ENCODE measurements around the gene CLRN3. TPM values are rescaled to one million over a fixed set of nuclear protein-coding genes. Genes with fewer than 3 reads are reported as not detected.

CLRN3 gene
- total and polyA plus RNA-seq, 2 donors (not counting 1 experiment from before 2014, with no cell fraction given), result not detected

DNA sequence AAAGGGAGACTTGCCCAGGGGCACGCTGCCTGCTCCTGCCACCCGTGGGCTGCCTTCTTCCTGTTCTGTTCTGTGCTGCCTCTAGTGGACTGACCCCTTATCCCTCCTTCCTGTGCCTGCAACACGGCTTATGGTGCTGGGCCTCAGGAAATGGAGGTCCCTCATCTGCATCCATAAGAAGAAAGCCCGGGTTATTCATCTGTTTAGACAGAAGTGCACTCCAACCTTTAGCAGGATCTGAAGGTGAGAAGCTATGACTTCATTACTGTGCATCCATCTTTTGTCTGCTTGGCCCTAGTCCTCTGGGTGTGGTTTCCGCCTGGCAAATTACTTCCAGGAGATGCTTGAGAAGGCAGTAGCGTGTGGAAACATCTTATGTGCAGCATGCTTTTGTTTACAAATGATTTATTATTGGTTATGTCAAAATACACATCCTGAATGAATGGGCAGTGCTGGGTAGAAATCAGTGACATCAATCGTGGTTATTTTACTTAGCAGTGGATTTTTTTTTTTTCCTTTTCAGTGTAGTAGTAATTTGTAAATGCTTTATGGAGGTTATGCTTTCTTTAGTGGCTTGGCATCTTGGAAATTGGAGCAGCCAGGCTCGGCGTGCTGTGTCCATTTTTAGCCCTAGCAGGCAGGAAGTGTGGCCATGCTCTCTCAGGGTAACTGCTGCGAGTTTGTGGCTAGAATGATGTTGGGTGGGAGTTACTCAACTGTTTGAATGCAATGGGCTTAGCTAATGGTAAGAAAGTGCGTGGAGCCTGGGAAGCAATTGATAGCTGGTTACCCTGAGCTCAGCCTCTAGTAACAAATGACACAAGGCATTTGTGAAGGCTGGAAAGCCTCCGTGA is 26.9 kb upstream of the CLRN3 start:
- DNase-seq (no peak), ATAC-seq (ENCODE audit: low read depth) (no peak)
- Histone ChIP-seq H3K27ac (ENCODE audit: low read length in 2 of 2) (no peak overlapping the region), H3K4me3 (ENCODE audit: control extremely low read depth in 1 of 5, extremely low read depth in 1 of 5, insufficient read depth in 1 of 5, low read depth in 2 of 5, low read length in 4 of 5) (no peak overlapping the region), H2AFZ (ENCODE audit: insufficient read depth, low read depth, low read length, poor library complexity, severe bottlenecking) (no peak overlapping the region), H3K36me3 (replicated peaks in 1 of 2; ENCODE audit: control extremely low read depth in 1 of 2, control insufficient read depth in 1 of 2, extremely low read depth in 1 of 2, insufficient read depth in 2 of 2, low read length in 1 of 2) (no peaks in the 10 kb centered on the region), H3K4me2 (replicated peaks; ENCODE audit: low read depth, low read length, poor library complexity, severe bottlenecking) (no peak overlapping the region), H3K27me3 (replicated peaks in 1 of 4; ENCODE audit: control extremely low read depth in 1 of 4, control insufficient read depth in 3 of 4, insufficient read depth in 4 of 4, low read length in 3 of 4) (no peaks in the 10 kb centered on the region), H3K9me3 (ENCODE audit: control extremely low read depth in 1 of 3, control insufficient read depth in 2 of 3, insufficient read depth in 1 of 3, low read length in 2 of 3) (peaks cover 0 to 15% (median 0%) of the 10 kb centered on the region in 3 donors), H3K79me2 (ENCODE audit: control insufficient read depth, insufficient read depth, low read length) (no peaks in the 10 kb centered on the region), H3K4me1 (ENCODE audit: control insufficient read depth in 2 of 2, insufficient read depth in 2 of 2, low read length in 2 of 2) (peaks cover 7 to 12% of the 10 kb centered on the region in 2 donors), H3K9ac (ENCODE audit: low read length) (no peak overlapping the region), H4K20me1 (ENCODE audit: control insufficient read depth, insufficient read depth, low read length, poor library complexity, severe bottlenecking) (no peaks in the 10 kb centered on the region)
- ChIA-PET POLR2A (no interaction called here), CTCF (no interaction called here)
- H3K27me3 Mint-ChIP-seq, result no peaks in the 10 kb centered on the region
- intact Hi-C loops (cut with micrococcal nuclease), result no loop called here
- no peak overlapping the region for H3K4me3 Mint-ChIP-seq
- WGBS (ENCODE audit: insufficient coverage), result 30% methylated on average over 10 of the region's 12 CpGs
- no peak for TF ChIP-seq EZH2 (IDR thresholded peaks at IDR 0.05; ENCODE audit: borderline replicate concordance, insufficient read depth, low read depth, low read length, poor library complexity, severe bottlenecking)
- TF ChIP-seq, protein P1, sequence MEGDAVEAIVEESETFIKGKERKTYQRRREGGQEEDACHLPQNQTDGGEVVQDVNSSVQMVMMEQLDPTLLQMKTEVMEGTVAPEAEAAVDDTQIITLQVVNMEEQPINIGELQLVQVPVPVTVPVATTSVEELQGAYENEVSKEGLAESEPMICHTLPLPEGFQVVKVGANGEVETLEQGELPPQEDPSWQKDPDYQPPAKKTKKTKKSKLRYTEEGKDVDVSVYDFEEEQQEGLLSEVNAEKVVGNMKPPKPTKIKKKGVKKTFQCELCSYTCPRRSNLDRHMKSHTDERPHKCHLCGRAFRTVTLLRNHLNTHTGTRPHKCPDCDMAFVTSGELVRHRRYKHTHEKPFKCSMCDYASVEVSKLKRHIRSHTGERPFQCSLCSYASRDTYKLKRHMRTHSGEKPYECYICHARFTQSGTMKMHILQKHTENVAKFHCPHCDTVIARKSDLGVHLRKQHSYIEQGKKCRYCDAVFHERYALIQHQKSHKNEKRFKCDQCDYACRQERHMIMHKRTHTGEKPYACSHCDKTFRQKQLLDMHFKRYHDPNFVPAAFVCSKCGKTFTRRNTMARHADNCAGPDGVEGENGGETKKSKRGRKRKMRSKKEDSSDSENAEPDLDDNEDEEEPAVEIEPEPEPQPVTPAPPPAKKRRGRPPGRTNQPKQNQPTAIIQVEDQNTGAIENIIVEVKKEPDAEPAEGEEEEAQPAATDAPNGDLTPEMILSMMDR (IDR thresholded peaks at IDR 0.05), result no peak
- no peak overlapping the region for H3K27ac Mint-ChIP-seq
- H3K4me1 Mint-ChIP-seq, result peaks cover 12% of the 10 kb centered on the region
- no peaks in the 10 kb centered on the region for H3K9me3 Mint-ChIP-seq (ENCODE audit: insufficient read depth)

DNA sequence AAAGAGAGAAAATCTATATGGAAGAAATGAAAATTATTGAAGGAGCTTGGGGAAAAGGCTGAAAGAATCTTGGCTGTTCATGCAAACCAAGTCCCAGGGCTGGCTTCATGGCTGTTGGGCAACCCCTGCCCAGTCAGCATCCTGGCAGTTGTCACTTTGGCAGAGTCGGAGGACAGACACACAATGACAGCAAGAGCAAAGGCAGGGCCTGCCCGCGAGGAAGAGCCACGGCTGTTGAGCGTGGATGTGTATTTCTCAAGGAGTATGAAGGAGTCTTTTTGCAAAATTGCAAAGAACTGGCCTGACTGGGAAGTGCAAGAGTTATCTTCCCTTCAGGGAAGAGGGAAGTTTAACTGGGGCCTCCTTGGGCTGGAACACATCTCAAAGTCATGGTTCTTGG is 25.8 kb upstream of the CLRN3 start:
- Histone ChIP-seq H3K9me3 (ENCODE audit: control extremely low read depth in 1 of 3, control insufficient read depth in 2 of 3, insufficient read depth in 1 of 3, low read length in 2 of 3) (peaks cover 0 to 15% (median 0%) of the 10 kb centered on the region in 3 donors), H4K20me1 (ENCODE audit: control insufficient read depth, insufficient read depth, low read length, poor library complexity, severe bottlenecking) (no peaks in the 10 kb centered on the region), H3K9ac (ENCODE audit: low read length) (no peak overlapping the region), H3K36me3 (replicated peaks in 1 of 2; ENCODE audit: control extremely low read depth in 1 of 2, control insufficient read depth in 1 of 2, extremely low read depth in 1 of 2, insufficient read depth in 2 of 2, low read length in 1 of 2) (no peaks in the 10 kb centered on the region), H3K27ac (ENCODE audit: low read length in 2 of 2) (no peak overlapping the region), H3K27me3 (replicated peaks in 1 of 4; ENCODE audit: control extremely low read depth in 1 of 4, control insufficient read depth in 3 of 4, insufficient read depth in 4 of 4, low read length in 3 of 4) (peaks cover 0 to 2% (median 0%) of the 10 kb centered on the region in 4 experiments), H3K79me2 (ENCODE audit: control insufficient read depth, insufficient read depth, low read length) (no peaks in the 10 kb centered on the region), H2AFZ (ENCODE audit: insufficient read depth, low read depth, low read length, poor library complexity, severe bottlenecking) (no peak overlapping the region), H3K4me2 (replicated peaks; ENCODE audit: low read depth, low read length, poor library complexity, severe bottlenecking) (no peak overlapping the region), H3K4me3 (ENCODE audit: control extremely low read depth in 1 of 5, extremely low read depth in 1 of 5, insufficient read depth in 1 of 5, low read depth in 2 of 5, low read length in 4 of 5) (no peak overlapping the region), H3K4me1 (ENCODE audit: control insufficient read depth in 2 of 2, insufficient read depth in 2 of 2, low read length in 2 of 2) (peaks cover 7 to 12% of the 10 kb centered on the region in 2 donors)
- intact Hi-C loops (cut with micrococcal nuclease), result no loop called here
- no peak overlapping the region for H3K27ac Mint-ChIP-seq
- POLR2A ChIA-PET, result no interaction called here
- H3K4me3 Mint-ChIP-seq, result no peak overlapping the region
- DNase-seq (no peak), ATAC-seq (ENCODE audit: low read depth) (no peak)
- 98% methylated on average over 5 of the region's 5 CpGs for WGBS (ENCODE audit: insufficient coverage)
- no peaks in the 10 kb centered on the region for H3K9me3 Mint-ChIP-seq (ENCODE audit: insufficient read depth)
- H3K27me3 Mint-ChIP-seq, result no peaks in the 10 kb centered on the region
- H3K4me1 Mint-ChIP-seq, result peaks cover 12% of the 10 kb centered on the region
- TF ChIP-seq, protein P1 (IDR thresholded peaks at IDR 0.05), result no peak
- no peak for TF ChIP-seq EZH2 (IDR thresholded peaks at IDR 0.05; ENCODE audit: borderline replicate concordance, insufficient read depth, low read depth, low read length, poor library complexity, severe bottlenecking)
- CTCF ChIA-PET, result no interaction called here

Data from B cell (primary cell).